ENCODE measurements around the gene DUOXA1. TPM values are rescaled to one million over a fixed set of nuclear protein-coding genes. Genes with fewer than 3 reads are reported as not detected.
A peak's percentile ranks its signal among the peaks of the same experiment; 100 is the strongest.
"Not testable (repeated sequence)": the region's sequence is repeated elsewhere in the genome, so short reads cannot be mapped to it uniquely, and the experiment has no call there.

DUOXA1 gene
- total and polyA plus RNA-seq, 9 of the 15 experiments (the other 6 are each of a cell fraction or from before 2014, with no cell fraction given) = 0.17 to 0.74 (median 0.24) TPM; not detected in 6

GRCh38 chr15:45075440-45076320 lies 54.0 kb downstream of the DUOXA1 start:
- POLR2A ChIA-PET; in situ Hi-C loops (cut with MboI); BruUV-seq (replicated peaks); H3K9ac ChIP-seq (ENCODE audit: insufficient read depth in 1 of 2, low read depth in 2 of 2, low read length in 2 of 2); H3K9me1 ChIP-seq (ENCODE audit: control insufficient read depth, insufficient read depth, low read length); H4K20me1 ChIP-seq (replicated peaks; ENCODE audit: control insufficient read depth, insufficient read depth, low read length); H3K27me3 ChIP-seq (ENCODE audit: control insufficient read depth in 2 of 2, insufficient read depth in 2 of 2, low read length in 2 of 2); DNase-seq (ENCODE audit: extremely low read depth in 1 of 4, low spot score in 3 of 4); H3K4me3 ChIP-seq; H2AFZ ChIP-seq (ENCODE audit: low read depth, low read length); H3K79me2 ChIP-seq (ENCODE audit: control insufficient read depth, insufficient read depth, low read length); H3K4me2 ChIP-seq (ENCODE audit: insufficient read depth, low read length); ATAC-seq; H3K9me3 ChIP-seq (replicated peaks; ENCODE audit: control insufficient read depth, insufficient read depth, low read depth, low read length); H3K27ac ChIP-seq (ENCODE audit: extremely low read depth, low read depth, low read length); CTCF ChIA-PET (ENCODE audit: low intra/inter-chr PET ratio); H3K36me3 ChIP-seq (ENCODE audit: control insufficient read depth, insufficient read depth, low read length); intact Hi-C loops (cut with micrococcal nuclease): not testable (repeated sequence)
- H3K4me1 ChIP-seq (replicated peaks in 1 of 2; ENCODE audit: control insufficient read depth in 2 of 2, insufficient read depth in 2 of 2, low read length in 2 of 2) = peaks cover 12 to 24% of the 10 kb centered on the region in 2 experiments
- no CpG with 5 or more reads among the region's 9 CpGs for WGBS (ENCODE audit: insufficient coverage, low coverage, missing lambda C conversion rate)
- peak; percentile 55 for FAIRE-seq

- H3K9me3 ChIP-seq (replicated peaks; ENCODE audit: control insufficient read depth, insufficient read depth, low read depth, low read length); CTCF ChIA-PET (ENCODE audit: low intra/inter-chr PET ratio); H4K20me1 ChIP-seq (replicated peaks; ENCODE audit: control insufficient read depth, insufficient read depth, low read length); H3K79me2 ChIP-seq (ENCODE audit: control insufficient read depth, insufficient read depth, low read length); H3K9me1 ChIP-seq (ENCODE audit: control insufficient read depth, insufficient read depth, low read length); FAIRE-seq; in situ Hi-C loops (cut with MboI); H3K27me3 ChIP-seq (ENCODE audit: control insufficient read depth in 2 of 2, insufficient read depth in 2 of 2, low read length in 2 of 2); POLR2A ChIA-PET; intact Hi-C loops (cut with micrococcal nuclease); H3K9ac ChIP-seq (ENCODE audit: insufficient read depth in 1 of 2, low read depth in 2 of 2, low read length in 2 of 2); H3K4me3 ChIP-seq; H2AFZ ChIP-seq (ENCODE audit: low read depth, low read length); ATAC-seq; H3K27ac ChIP-seq (ENCODE audit: extremely low read depth, low read depth, low read length); DNase-seq (ENCODE audit: extremely low read depth in 1 of 4, low spot score in 3 of 4); H3K4me2 ChIP-seq (ENCODE audit: insufficient read depth, low read length); BruUV-seq (replicated peaks): not testable (repeated sequence)
- peaks cover 6 to 14% of the 10 kb centered on the region in 2 experiments for H3K4me1 ChIP-seq (replicated peaks in 1 of 2; ENCODE audit: control insufficient read depth in 2 of 2, insufficient read depth in 2 of 2, low read length in 2 of 2)
- H3K36me3 ChIP-seq (ENCODE audit: control insufficient read depth, insufficient read depth, low read length) = peaks cover 11% of the 10 kb centered on the region; the same call in 1 of the 3 replicates
Observed at GRCh38 chr15:45073602-45074001, 56.1 kb downstream of the DUOXA1 start.

- H3K9ac ChIP-seq (ENCODE audit: insufficient read depth in 1 of 2, low read depth in 2 of 2, low read length in 2 of 2); H3K4me2 ChIP-seq (ENCODE audit: insufficient read depth, low read length); BruUV-seq (replicated peaks); H3K9me3 ChIP-seq (replicated peaks; ENCODE audit: control insufficient read depth, insufficient read depth, low read depth, low read length); POLR2A ChIA-PET; H3K79me2 ChIP-seq (ENCODE audit: control insufficient read depth, insufficient read depth, low read length); FAIRE-seq; in situ Hi-C loops (cut with MboI); intact Hi-C loops (cut with micrococcal nuclease); H3K27me3 ChIP-seq (ENCODE audit: control insufficient read depth in 2 of 2, insufficient read depth in 2 of 2, low read length in 2 of 2); H3K4me3 ChIP-seq; H2AFZ ChIP-seq (ENCODE audit: low read depth, low read length); H3K4me1 ChIP-seq (replicated peaks in 1 of 2; ENCODE audit: control insufficient read depth in 2 of 2, insufficient read depth in 2 of 2, low read length in 2 of 2); DNase-seq (ENCODE audit: extremely low read depth in 1 of 4, low spot score in 3 of 4); ATAC-seq; H3K9me1 ChIP-seq (ENCODE audit: control insufficient read depth, insufficient read depth, low read length); H4K20me1 ChIP-seq (replicated peaks; ENCODE audit: control insufficient read depth, insufficient read depth, low read length); CTCF ChIA-PET (ENCODE audit: low intra/inter-chr PET ratio); H3K27ac ChIP-seq (ENCODE audit: extremely low read depth, low read depth, low read length): not testable (repeated sequence)
- WGBS (ENCODE audit: insufficient coverage, low coverage, missing lambda C conversion rate) = 85% methylated on average over 2 of the region's 6 CpGs
- peaks cover 14% of the 10 kb centered on the region; the same call in 1 of the 3 replicates for H3K36me3 ChIP-seq (ENCODE audit: control insufficient read depth, insufficient read depth, low read length)
Observed at GRCh38 chr15:45069942-45070360, 59.7 kb downstream of the DUOXA1 start.
